HepG2 (cell line): ENCODE data around the gene TMPRSS11E.

Experiments used
- ATF7-NPFF ChIP-seq: sonication (generic); formaldehyde crosslinking; IDR thresholded peaks from 2 replicates; pipeline ENCODE4 v1.8.1; 2023; ENCODE audit warnings: mild to moderate bottlenecking, low read depth, missing genetic modification reagents, moderate library complexity
- ZNF772 ChIP-seq: sonication (generic); formaldehyde crosslinking; IDR thresholded peaks from 2 replicates; pipeline ENCODE4 v1.5.0; 2020; ENCODE audit warnings: mild to moderate bottlenecking, missing genetic modification reagents
- ZSCAN20 ChIP-seq: sonication (generic); formaldehyde crosslinking; IDR thresholded peaks from 2 replicates; pipeline ENCODE4 v1.4.0; 2020; ENCODE audit warnings: missing genetic modification reagents, mild to moderate bottlenecking, borderline replicate concordance
- TF ChIP-seq, protein P1 (sequence below): IDR thresholded peaks from 2 replicates; pipeline ENCODE4 v1.6.1; 2016

DNA sequence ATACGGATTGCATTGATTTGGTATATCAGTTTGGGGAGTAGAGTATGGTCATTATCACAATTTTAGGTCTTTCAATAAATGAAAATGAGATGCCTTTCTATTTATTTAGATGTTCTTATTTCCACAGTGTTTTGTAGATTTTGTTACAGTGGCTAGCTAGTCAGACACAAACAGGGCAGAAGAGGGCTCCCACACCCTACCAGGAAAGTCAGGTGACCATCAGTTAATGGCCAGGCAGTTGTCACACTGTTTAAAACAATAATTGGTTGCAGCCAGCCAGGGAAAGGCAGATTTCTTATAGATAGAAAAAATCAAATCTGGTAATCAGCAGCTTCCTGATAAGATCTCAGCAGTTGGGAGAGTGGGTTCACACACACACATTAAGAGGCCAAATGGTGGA is 71.6 kb downstream of the TMPRSS11E start:
- no peak for TF ChIP-seq ZNF772
- no peak for TF ChIP-seq ATF7-NPFF (CRISPR knock-in tag)
- TF ChIP-seq, protein P1, sequence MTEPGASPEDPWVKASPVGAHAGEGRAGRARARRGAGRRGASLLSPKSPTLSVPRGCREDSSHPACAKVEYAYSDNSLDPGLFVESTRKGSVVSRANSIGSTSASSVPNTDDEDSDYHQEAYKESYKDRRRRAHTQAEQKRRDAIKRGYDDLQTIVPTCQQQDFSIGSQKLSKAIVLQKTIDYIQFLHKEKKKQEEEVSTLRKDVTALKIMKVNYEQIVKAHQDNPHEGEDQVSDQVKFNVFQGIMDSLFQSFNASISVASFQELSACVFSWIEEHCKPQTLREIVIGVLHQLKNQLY, result no peak
- no peak for TF ChIP-seq ZSCAN20 (CRISPR knock-in tag)
